K562 (cell line): Measurements from ENCODE around the gene BCAS1. TPM values are rescaled to one million over a fixed set of nuclear protein-coding genes. Genes with fewer than 3 reads are reported as not detected.

Experiments
- ATAC-seq: fragments of 200-7000 bp; cut with Tn5 transposase; 3 replicates; pipeline ENCODE4 v1.9.1; 2020; ENCODE audit warnings: moderate library complexity
- BruUV-seq: library from RNA; stranded (reverse); fragments of 400-500 nt; replicated peaks from 2 replicates; lab custom pipeline; 2021; lab: Mats Ljungman, UMichigan
- CTCF ChIA-PET: fragments of 300-600 bp; formaldehyde crosslinking; extraction: SDS; loops from one replicate; lab custom pipeline; 2021; ENCODE audit warnings: low intra/inter-chr PET ratio; lab: Yijun Ruan, JAX
- POLR2A ChIA-PET: fragments of 300-600, 350-650 bp; sonication (Branson Sonifier 250); formaldehyde crosslinking; extraction: SDS; loops from one replicate; lab custom pipeline; 2021; ENCODE audit warnings: antibody characterized with exemption, inconsistent platforms; lab: Yijun Ruan, JAX
- DNase-seq, 4 experiments: peaks; one replicate each; pipeline versions ENCODE4 v3.0.0 to v3.0.0-alpha.2; 2011 to 2018; ENCODE audit warnings: low spot score in 3 of 4, mixed read lengths in 3 of 4; ENCODE audit errors: extremely low read depth in 1 of 4
- FAIRE-seq: peaks from 2 replicates; lab custom pipeline; 2011; peaks lifted over from hg19 to GRCh38; lab: Jason Lieb, UNC
- H2AFZ ChIP-seq: 2 replicates; pipeline ENCODE4 v1.6.0; 2011; ENCODE audit warnings: low read depth, low read length, control low read depth, inconsistent platforms
- H3K27ac ChIP-seq: fragments of 200-600 bp; 3 replicates; pipeline ENCODE4 v1.8.0; 2011; ENCODE audit warnings: low read depth, mild to moderate bottlenecking, control low read depth, inconsistent platforms, low read length, moderate library complexity, mixed read lengths; ENCODE audit errors: extremely low read depth
- H3K27me3 ChIP-seq, 2 experiments: fragments of 300-600 bp in 1 of 2; 2 replicates in 1 of 2; 3 replicates in 1 of 2; pipeline versions ENCODE4 v1.6.0 to v1.8.0; 2011; ENCODE audit warnings: inconsistent platforms in 2 of 2, low read length in 2 of 2, mild to moderate bottlenecking in 1 of 2, mixed read lengths in 1 of 2, moderate library complexity in 1 of 2; ENCODE audit not compliant: control insufficient read depth in 2 of 2, insufficient read depth in 2 of 2
- H3K36me3 ChIP-seq: fragments of 300-600 bp; 3 replicates; pipeline ENCODE4 v1.8.0; 2011; ENCODE audit warnings: mild to moderate bottlenecking, low read length, inconsistent platforms; ENCODE audit not compliant: control insufficient read depth, insufficient read depth
- H3K4me1 ChIP-seq, 2 experiments: fragments of 200-600 bp in 1 of 2; replicated peaks in 1 of 2; 2 replicates in 1 of 2; 3 replicates in 1 of 2; pipeline versions ENCODE4 v1.5.1 to v1.8.0; 2011; ENCODE audit warnings: inconsistent platforms in 2 of 2, low read length in 2 of 2, mild to moderate bottlenecking in 1 of 2, mixed read lengths in 1 of 2, moderate library complexity in 1 of 2; ENCODE audit not compliant: control insufficient read depth in 2 of 2, insufficient read depth in 2 of 2
- H3K4me2 ChIP-seq: 2 replicates; pipeline ENCODE4 v1.6.1; 2011; ENCODE audit warnings: low read length, control low read depth, inconsistent platforms, mixed read lengths; ENCODE audit not compliant: insufficient read depth
- H3K4me3 ChIP-seq: fragments of 200-600 bp; sonication (generic), shearing (Covaris generic); 2 replicates; pipeline ENCODE4 v1.5.1; 2016; ENCODE audit warnings: control low read depth, inconsistent platforms
- H3K79me2 ChIP-seq: fragments of 200-600 bp; 3 replicates; pipeline ENCODE4 v1.8.0; 2011; ENCODE audit warnings: low read length, inconsistent platforms; ENCODE audit not compliant: control insufficient read depth, insufficient read depth
- H3K9ac ChIP-seq, 2 experiments: 2 replicates each; pipeline versions ENCODE4 v1.6.0 to v1.6.1; 2011; ENCODE audit warnings: low read depth in 2 of 2, low read length in 2 of 2, control low read depth in 1 of 2, inconsistent platforms in 1 of 2, mild to moderate bottlenecking in 1 of 2, mixed read lengths in 1 of 2; ENCODE audit not compliant: insufficient read depth in 1 of 2
- H3K9me1 ChIP-seq: one replicate; pipeline ENCODE4 v1.6.0; 2011; ENCODE audit warnings: inconsistent platforms, mild to moderate bottlenecking, low read length, moderate library complexity; ENCODE audit not compliant: control insufficient read depth, insufficient read depth
- H3K9me3 ChIP-seq: replicated peaks from 2 replicates; pipeline ENCODE4 v1.5.1; 2011; ENCODE audit warnings: low read depth, low read length, inconsistent platforms; ENCODE audit not compliant: control insufficient read depth, insufficient read depth
- H4K20me1 ChIP-seq: replicated peaks from 2 replicates; pipeline ENCODE4 v1.6.1; 2011; ENCODE audit warnings: low read length, inconsistent platforms, mixed read lengths; ENCODE audit not compliant: control insufficient read depth, insufficient read depth
- PURB ChIP-seq: sonication (generic); formaldehyde crosslinking; IDR thresholded peaks from 2 replicates; pipeline ENCODE4 v1.9.0; 2021; ENCODE audit warnings: low read depth, mild to moderate bottlenecking, missing genetic modification reagents
- in situ Hi-C: fragments of 300-500 bp; cut with MboI; formaldehyde crosslinking; loops from 4 replicates; pipeline ENCODE4 v1.15.0; 2018; ENCODE audit warnings: inconsistent platforms, mixed read lengths
- intact Hi-C: fragments of 100-400 bp; cut with micrococcal nuclease; formaldehyde crosslinking; loops from 2 replicates; pipeline ENCODE4 v1.14.2; 2022
- polyA plus RNA-seq, 8 experiments: library from polyadenylated mRNA; depleted of rRNA in 4 of 8; stranded (reverse) in 5 of 8; unstranded in 3 of 8; fragments of >200 nt; fragmentation: Nextera tagmentation in 2 of 8; fragmentation: Illumina TruSeq in 1 of 8; extraction: Ambion mirVana in 2 of 8; extraction: Trizol in 1 of 8; gene quantifications; 2 replicates each; pipeline versions ENCODE4 v1.2.1 to v1.2.3, GENCODE V29; 2011 to 2014; ENCODE audit warnings: inconsistent platforms in 1 of 8, missing spikeins in 1 of 8
- total RNA-seq, 7 experiments: library from RNA; depleted of rRNA in 6 of 7; stranded (reverse); fragments of >200 nt in 6 of 7; fragmentation: Illumina TruSeq in 2 of 7; extraction: Trizol in 2 of 7; gene quantifications; 2 replicates each; pipeline versions ENCODE4 v1.2.1 to v1.2.3, GENCODE V29; 2011 to 2021; ENCODE audit warnings: low replicate concordance in 1 of 7
- TF ChIP-seq, protein P1 (sequence below), 3 experiments: fragments of 200-800 bp in 1 of 3; fragments of 250-450 bp in 1 of 3; fragments of 450-650 bp in 1 of 3; sonication (Bioruptor Pico) in 1 of 3; sonication (Bioruptor generic) in 1 of 3; formaldehyde crosslinking in 1 of 3; IDR thresholded peaks; 2 replicates each; pipeline versions ENCODE4 v1.6.1 to v1.8.0; 2016 to 2022; ENCODE audit warnings: mild to moderate bottlenecking in 2 of 3, missing genetic modification characterization in 2 of 3, missing compliant biosample characterization in 1 of 3, moderate library complexity in 1 of 3

Gene BCAS1
- total and polyA plus RNA-seq, 9 of the 15 experiments (the other 6 are each of a cell fraction or from before 2014, with no cell fraction given), result 0.18 to 2.3 (median 0.93) TPM

DNA sequence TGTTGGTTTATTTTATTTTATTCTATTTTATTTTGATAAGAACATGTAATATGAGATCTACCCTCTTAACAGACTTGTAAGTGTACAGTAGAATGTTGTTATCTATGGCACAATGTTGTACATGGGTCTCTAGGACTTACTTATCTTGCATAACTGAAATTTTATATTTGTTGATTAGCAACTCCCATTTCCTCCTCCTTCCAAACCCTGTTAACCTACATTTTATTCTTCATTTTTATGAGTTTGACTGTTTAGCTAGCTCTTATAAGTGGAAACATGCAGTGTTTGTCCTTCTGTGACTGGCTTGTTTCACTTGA is 37.9 kb upstream of the BCAS1 start:
- peak overlapping the region; percentile 61 for H2AFZ ChIP-seq
- H3K4me2 ChIP-seq, result no peak overlapping the region
- FAIRE-seq (no peak), DNase-seq (no peak), ATAC-seq (no peak)
- TF ChIP-seq, protein P1, sequence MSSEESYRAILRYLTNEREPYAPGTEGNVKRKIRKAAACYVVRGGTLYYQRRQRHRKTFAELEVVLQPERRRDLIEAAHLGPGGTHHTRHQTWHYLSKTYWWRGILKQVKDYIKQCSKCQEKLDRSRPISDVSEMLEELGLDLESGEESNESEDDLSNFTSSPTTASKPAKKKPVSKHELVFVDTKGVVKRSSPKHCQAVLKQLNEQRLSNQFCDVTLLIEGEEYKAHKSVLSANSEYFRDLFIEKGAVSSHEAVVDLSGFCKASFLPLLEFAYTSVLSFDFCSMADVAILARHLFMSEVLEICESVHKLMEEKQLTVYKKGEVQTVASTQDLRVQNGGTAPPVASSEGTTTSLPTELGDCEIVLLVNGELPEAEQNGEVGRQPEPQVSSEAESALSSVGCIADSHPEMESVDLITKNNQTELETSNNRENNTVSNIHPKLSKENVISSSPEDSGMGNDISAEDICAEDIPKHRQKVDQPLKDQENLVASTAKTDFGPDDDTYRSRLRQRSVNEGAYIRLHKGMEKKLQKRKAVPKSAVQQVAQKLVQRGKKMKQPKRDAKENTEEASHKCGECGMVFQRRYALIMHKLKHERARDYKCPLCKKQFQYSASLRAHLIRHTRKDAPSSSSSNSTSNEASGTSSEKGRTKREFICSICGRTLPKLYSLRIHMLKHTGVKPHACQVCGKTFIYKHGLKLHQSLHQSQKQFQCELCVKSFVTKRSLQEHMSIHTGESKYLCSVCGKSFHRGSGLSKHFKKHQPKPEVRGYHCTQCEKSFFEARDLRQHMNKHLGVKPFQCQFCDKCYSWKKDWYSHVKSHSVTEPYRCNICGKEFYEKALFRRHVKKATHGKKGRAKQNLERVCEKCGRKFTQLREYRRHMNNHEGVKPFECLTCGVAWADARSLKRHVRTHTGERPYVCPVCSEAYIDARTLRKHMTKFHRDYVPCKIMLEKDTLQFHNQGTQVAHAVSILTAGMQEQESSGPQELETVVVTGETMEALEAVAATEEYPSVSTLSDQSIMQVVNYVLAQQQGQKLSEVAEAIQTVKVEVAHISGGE (CRISPR knock-in tag; IDR thresholded peaks at IDR 0.05), result peak in 1 of 3 experiments; percentile 75; a peak in 1 of 6 replicates
- no peak for TF ChIP-seq PURB (CRISPR knock-in tag)
- no peaks in the 10 kb centered on the region for H3K9me1 ChIP-seq
- no TSS peak for BruUV-seq
- POLR2A ChIA-PET, result no interaction called here
- H3K9me3 ChIP-seq, result no peaks in the 10 kb centered on the region
- no peak overlapping the region for H3K4me3 ChIP-seq
- H3K36me3 ChIP-seq, result no peaks in the 10 kb centered on the region
- no peaks in the 10 kb centered on the region; a peak in 1 of 5 replicates for H3K4me1 ChIP-seq
- no peaks in the 10 kb centered on the region for H3K79me2 ChIP-seq
- in situ Hi-C loops, result no loop called here
- no peak overlapping the region for H3K27ac ChIP-seq
- intact Hi-C loops, result no loop called here
- CTCF ChIA-PET, result no interaction called here
- no peaks in the 10 kb centered on the region for H4K20me1 ChIP-seq
- no peaks in the 10 kb centered on the region for H3K27me3 ChIP-seq
- H3K9ac ChIP-seq, result no peak overlapping the region
